GM21737 (cell line): ENCODE measurements around the gene PCBP3.
"Not testable (repeated sequence)": the region's sequence is repeated elsewhere in the genome, so short reads cannot be mapped to it uniquely, and the experiment has no call there.

Experiments used
- ATAC-seq: cut with Tn5 transposase; IDR thresholded peaks from one replicate; pipeline ENCODE4 v1.9.1; 2021; ENCODE audit warnings: mild to moderate bottlenecking, moderate library complexity; ENCODE audit not compliant: unreplicated experiment

Gene PCBP3

GRCh38 chr21:45870421-45870820 is 226.9 kb downstream of the PCBP3 start:
- no peak for ATAC-seq

GRCh38 chr21:45870851-45871615 is 227.5 kb downstream of the PCBP3 start:
- no peak for ATAC-seq

- ATAC-seq = no peak
Measured at GRCh38 chr21:45871616-45872236, 228.2 kb downstream of the PCBP3 start.

GRCh38 chr21:45872471-45872870 is 228.9 kb downstream of the PCBP3 start:
- no peak for ATAC-seq

- no peak for ATAC-seq
Measured at GRCh38 chr21:45872902-45873301, 229.4 kb downstream of the PCBP3 start.

- ATAC-seq = no peak
Measured at GRCh38 chr21:45873418-45873817, 229.9 kb downstream of the PCBP3 start.

- ATAC-seq = no peak
Measured at GRCh38 chr21:45873866-45874265, 230.3 kb downstream of the PCBP3 start.

GRCh38 chr21:45874716-45875415 is 231.3 kb downstream of the PCBP3 start:
- ATAC-seq = no peak

GRCh38 chr21:45875416-45875760 is 231.9 kb downstream of the PCBP3 start:
- no peak for ATAC-seq

GRCh38 chr21:45875881-45876280 is 232.4 kb downstream of the PCBP3 start:
- ATAC-seq = no peak

- ATAC-seq = no peak
Measured at GRCh38 chr21:45876381-45877170, 233.1 kb downstream of the PCBP3 start.

GRCh38 chr21:45877171-45877438 is 233.6 kb downstream of the PCBP3 start:
- ATAC-seq = no peak

GRCh38 chr21:45877821-45878469 is 234.4 kb downstream of the PCBP3 start:
- no peak for ATAC-seq

GRCh38 chr21:45880097-45881068 is 236.9 kb downstream of the PCBP3 start:
- no peak for ATAC-seq

GRCh38 chr21:45882645-45883044 is 239.1 kb downstream of the PCBP3 start:
- no peak for ATAC-seq

GRCh38 chr21:45883090-45883489 is 239.6 kb downstream of the PCBP3 start:
- ATAC-seq = no peak

GRCh38 chr21:45885597-45885929 is 242.0 kb downstream of the PCBP3 start:
- ATAC-seq = no peak

GRCh38 chr21:45885930-45886601 is 242.5 kb downstream of the PCBP3 start:
- not testable (repeated sequence) for ATAC-seq

GRCh38 chr21:45886610-45887026 is 243.1 kb downstream of the PCBP3 start:
- ATAC-seq = no peak
